Epidermal melanocyte (primary cell): ENCODE measurements around the gene ALK.

ENCODE experiments used
- DNase-seq: peaks from one replicate; pipeline ENCODE4 v3.0.0; 2011; ENCODE audit warnings: low spot score; ENCODE audit not compliant: insufficient read length

Gene ALK

DNA sequence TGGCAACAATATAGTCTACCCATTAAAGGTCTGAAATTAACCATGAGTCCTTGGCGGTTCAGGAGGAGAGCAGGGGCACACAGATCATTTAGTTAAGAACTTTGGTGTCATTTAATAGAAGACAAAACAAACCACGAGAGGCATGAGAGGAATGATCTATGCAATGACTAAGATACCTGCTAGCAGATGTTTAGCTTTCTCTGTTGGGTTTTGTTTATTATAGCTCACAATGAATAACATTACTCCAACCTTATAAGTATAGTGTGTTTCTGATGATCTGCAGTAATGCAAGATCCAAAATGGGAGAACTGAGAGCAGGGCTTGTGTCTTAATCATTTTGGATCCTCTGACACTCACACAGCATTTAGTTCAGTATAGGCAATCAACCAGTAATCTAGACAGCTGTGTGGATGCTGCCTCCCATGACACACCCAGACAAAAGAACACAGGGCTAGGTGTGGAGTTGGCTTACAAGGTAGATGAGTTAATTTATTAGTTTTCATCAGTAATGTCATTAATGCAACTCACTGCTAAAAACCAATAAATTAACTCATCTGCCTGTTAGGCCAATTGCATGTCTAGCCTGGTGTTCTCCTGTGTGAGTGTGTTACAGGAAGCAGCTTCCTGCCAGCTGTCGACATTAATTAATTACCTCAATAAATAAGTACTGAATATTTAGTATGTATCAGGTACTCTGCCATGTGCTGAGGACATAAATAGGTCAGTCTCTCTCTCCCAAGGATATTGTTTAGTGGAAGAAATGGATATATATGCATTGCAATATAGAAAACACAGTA, 713.8 kb downstream of the ALK start:
- DNase-seq = no peak

DNA sequence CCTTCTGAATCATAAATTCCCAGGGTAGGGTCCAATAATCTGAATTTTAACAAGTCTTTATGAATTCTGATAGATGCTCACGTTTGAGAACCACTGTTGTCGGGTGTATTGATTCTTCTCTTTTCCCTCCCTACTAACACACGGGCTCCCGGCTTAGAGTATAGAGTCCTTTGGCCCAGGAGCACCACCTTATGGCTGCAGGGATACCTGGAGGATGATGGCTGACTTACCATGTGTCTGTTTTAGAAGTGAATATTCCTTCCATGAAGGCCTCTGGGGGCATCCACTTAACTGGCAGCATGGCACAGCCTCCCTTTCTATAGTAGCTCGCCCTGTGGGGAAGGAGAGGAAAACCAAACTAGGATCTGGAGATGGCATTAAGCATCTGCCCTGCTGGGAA, 714.4 kb downstream of the ALK start:
- no peak for DNase-seq

DNA sequence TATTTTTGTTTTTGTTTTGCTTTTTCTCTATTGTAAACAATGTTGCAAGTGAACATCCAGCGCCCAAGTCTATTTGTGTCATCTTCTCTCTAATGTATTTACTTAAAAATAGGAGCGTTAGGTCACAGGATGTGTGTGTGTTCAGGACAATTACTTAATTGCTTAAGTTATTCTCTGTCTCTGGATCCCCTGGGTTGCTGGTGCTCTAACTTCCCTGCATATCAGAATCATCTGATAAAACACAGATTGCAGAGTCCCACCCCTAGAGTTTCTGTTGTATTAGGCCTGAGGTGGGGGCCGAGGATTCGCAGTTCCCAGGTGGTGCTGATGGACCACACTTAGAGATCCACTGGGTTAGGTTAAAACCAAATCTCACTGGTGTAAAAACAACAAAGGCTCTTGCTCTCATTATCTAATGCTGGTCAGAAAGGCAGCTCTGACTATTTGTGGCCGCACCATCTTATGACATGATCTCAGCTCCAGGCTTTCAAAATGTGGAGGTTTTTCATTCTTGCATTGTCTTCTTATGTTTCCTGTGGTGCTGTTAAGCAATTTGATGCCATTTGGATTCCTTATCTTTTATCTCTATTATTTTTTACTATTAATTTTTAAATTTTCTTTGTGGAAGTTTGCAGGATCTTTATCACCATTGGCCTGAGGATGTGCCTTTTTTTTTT, 718.4 kb downstream of the ALK start:
- no peak for DNase-seq

DNA sequence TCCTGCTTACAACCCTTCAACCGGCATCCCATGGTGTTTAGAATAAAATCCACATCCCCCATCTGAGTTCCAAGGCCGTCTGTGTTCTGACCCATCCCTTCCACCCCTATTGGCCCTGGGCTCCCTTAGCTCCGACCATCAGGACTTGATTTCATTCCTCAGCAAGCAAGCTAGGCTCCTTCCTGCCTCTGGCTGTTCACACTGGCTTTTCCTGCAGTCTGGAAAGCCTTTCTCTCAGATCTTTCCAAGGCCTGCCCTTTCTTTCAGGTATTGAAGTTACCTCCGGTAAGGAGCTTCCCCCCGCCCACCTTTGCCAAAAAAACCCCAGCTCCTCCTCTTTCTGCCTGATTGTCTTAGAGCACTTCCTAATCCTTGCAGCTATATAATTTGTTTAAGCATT, 719.4 kb downstream of the ALK start:
- DNase-seq = no peak

DNA sequence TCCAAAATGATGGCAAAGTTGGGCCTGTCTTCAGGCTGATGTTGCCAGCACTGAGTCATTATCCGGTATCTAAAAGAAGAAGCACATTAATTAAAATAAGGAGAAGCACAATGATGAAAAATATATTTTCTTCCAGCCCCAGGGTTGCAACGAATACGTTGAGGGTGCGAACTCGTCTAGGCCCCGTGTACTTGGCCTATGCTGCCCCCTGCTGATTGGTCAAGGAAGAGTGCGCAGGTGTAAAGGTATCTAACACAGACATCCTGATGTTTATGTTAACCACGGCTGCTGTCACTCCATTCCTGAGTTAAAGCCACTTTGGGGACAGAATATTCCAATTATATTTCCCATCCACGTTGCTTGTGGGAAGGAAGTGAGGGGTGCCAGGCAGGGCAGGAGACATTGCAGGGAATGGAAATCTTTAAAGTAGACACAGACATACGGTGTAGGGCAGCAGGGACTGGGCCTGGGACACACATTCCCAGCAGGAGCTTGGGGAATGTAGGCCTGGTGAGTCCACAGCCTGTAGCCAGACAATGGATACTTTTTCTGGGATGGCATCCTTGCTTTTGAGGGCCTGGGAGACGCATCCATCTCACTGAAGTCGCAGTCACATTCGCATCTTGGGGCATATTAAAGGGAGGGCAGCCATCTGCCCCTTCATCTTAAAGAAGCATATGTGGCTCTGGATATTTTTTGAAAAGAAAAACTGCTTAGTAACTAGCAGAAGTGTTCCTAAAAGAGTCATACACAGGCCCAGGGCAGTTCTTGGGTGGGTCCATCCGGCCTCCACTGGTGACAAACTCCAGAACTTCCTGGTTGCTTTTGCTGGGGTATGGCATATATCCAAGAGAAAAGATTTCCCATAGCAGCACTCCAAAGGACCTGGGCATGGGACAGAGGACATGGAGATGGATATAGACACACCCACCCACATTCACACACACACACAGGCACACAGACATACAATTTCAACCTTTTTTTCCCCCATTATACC, 724.3 kb downstream of the ALK start:
- DNase-seq = no peak

DNA sequence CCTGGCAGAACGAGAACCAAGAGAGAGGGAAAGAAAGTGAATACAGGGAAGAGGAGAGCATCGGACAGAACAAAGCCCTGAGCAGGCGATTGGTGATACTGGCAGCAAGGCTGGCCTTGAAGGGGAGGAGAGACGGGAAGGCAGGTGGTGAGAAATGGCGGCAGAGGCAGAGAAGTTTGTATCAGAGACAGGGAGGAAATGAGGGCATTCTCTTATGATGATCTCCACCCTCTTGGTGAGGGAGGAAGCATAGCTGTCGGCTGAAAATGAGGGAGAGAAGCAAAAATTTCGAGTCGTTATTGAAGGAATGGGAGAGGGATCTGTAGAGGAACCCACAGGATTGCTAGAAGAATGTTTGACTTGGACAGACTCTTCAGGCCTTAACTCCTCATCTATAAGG, 725.6 kb downstream of the ALK start:
- no peak for DNase-seq

DNA sequence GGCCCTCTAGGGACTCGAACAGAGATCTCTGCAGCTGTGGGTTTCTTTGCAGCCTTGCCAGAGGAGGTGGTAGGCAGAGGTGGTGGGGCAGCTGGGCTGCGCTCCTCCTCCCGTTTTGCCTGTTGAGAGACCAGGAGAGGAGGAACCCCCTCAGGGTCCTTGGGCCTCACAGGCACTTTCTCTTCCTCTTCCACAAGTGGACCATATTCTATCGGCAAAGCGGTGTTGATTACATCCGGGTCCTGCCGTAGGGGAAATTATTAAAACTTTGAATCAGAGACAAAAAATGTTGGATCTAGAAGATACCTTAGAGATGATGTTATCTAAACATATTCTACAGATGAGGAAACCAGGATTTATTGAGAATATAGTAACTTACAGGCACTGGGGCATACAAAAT, 727.7 kb downstream of the ALK start:
- no peak for DNase-seq

DNA sequence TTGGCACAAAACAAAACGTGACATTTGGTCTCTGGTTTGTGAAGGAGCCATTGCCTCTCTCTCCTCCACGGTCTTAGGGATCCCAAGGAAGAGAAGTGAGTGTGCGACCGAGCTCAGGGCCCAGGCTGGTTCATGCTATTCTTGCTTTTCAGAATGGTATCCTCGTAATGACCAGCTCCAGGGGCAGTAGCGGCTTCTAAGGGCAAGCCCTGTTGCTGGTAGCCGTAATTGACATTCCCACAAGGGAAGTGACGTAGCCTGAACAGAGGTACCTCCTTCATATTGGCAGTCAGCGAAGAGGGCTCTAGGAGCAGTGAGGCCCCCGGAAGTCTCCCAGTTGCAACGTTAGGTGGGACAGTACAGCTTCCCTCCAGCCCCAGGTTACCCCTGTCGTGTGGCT, 728.3 kb downstream of the ALK start:
- no peak for DNase-seq

DNA sequence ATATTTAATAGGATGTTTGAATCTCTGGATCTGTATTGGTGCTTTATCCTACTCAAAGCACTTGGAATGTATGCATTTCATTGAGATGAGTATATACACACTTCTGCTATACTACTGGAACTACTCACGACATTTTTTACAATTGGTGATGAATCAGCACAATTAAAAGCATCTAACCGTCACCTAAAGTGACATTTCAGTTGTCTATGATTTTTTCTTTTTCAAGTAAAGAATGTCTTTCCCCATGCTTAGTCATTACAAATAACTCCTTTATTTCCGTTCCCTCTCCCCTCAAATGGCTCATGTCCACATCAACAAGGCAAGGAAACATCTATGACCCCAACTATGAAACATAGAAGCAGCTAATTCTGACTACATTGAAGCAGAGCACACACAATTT, 728.9 kb downstream of the ALK start:
- no peak for DNase-seq

DNA sequence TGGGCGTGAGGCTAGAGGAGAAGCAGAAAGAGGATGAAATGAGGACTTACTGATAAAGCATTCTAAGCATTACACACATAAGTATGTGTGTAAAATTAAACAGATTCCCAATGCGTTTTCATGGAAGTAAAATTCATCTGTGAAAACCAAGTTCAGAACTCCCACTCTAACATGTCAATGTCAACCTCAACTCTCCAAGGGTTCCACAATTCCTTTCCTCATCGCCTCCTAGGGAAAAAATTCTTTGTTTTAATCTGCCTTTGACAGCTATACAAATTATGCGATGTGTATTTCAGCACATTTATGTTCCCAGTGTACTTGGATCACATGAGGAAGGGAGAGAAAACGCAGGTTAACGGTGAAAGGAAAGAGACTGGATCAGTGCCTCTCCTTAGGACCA, 729.6 kb downstream of the ALK start:
- no peak for DNase-seq

DNA sequence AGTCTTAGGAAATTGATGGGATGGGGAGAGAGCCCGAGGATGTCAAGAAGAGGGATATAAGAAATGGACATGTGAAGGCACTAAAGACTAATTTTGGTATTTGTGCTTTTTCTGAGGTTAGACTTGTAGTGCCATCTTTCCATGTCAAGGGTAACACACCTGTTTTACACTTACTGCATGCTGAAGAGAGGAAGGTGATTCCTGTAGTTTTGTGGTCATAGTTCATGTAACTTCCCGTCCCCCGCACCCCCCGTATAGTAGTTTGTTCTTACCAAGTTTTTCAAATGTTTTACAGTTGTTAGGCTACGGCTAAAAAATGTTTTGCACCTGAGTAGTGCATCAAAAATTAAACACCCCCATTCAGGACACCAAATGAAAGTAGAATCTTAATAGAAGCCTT, 732.3 kb downstream of the ALK start:
- no peak for DNase-seq

DNA sequence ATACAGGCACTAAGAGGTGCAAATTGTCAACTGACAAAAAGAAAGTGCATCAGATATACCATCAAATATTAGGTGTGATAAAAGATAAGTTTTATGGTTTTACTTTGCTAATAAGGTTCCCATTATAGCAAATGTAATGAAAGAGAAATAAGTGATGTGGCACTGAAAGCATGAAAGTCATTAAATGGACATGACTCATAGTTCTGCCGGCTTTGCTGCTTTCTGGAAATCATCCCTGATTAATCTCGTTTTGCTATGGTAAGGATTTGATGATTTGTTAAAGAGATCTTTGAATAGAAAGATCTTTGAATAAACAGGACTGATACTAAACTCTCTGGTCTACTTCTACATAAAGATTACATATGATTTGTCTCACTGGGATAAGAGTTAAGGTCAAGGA, 733.5 kb downstream of the ALK start:
- no peak for DNase-seq

DNA sequence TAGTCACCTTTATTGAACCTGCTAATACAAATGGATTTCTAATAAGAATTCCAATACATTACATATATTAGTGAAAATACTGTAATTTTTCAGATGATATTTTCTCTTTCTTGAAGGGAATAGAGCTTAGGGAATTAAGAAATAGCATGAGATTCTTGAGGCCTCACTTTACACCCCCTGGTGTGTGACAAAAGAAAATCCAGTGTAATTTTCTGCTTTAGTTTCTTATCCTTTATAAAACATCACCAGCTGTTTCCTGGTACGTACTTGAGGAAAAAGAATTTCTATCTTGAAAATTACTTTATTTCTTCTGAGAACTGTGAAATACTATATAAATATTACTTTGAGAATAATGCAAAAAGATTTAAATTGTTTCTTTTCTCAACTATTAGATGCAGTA, 734.6 kb downstream of the ALK start:
- DNase-seq = no peak

DNA sequence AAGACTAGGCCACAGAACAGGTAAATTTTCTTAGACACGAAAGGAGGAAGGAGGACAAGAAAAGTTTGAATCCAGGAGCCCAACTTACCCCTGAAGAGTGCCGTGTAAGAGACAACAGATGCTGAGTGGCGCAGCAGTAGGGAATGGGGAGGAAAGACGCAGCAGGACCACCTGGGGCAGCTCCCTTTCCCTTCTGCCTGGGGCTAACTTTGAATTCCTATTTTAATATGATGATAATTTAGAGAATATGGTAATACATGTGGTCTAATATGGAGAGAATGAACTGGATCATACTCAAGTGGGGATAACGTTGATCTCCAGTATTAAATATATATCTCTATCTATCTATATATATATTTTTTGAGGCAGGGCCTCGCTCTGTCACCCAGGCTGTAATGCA, 736.9 kb downstream of the ALK start:
- DNase-seq = no peak

DNA sequence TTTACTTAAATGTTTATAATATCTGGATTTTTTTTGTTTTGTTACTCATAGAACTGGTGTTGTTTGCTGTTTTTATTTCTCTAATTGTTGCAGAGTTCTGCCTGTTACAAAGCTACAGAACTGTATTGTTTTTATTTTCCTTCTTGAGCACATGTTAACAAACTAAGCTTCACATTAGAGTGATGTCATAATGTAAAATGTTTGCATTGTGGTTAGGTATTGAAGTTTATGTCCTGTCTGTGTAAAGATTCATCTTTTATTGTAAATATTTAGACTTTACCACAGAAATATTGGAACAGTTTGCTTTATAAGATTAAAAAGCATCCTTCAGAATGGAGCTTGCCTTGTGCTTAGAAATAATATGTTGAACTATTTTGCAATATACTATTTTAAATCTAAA, 738.5 kb downstream of the ALK start:
- DNase-seq = no peak

DNA sequence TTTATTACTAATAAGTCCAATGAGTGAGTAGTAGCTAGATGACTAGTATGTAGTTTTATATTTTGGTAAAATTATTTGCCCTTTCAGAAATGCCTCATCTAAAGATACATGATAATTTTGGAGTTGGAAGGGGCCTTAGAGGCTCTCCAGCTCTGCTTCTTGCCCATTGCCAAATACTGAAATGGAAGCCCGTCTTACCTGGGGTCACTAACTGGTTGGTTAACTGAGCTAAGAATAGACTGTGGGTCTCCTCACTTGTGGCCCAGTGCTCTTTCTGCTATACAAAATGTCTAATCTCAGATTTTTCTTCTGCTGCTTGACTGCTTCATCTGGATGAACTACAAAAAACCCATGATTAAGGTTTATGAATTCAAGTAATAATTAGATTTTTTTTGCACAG, 739.1 kb downstream of the ALK start:
- DNase-seq = no peak

DNA sequence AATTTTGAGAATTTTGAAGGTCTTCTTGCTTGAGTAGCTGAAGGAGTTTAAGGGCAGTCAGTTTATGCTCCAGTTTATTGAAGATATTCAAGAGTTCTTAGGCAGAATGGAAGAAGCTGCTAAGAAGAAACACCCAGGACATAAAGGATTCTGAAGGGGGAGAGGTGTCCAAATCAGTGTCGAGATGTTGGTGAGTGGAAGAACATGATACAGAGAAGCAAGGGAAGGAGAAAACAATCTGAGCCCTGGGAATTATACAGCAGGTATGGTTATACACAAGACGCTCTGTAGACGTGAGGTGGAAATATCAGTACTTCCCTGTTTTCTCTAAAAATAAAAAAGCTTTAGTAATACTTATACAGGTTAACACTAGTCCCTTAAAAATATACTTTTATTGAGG, 746.0 kb downstream of the ALK start:
- DNase-seq = no peak

DNA sequence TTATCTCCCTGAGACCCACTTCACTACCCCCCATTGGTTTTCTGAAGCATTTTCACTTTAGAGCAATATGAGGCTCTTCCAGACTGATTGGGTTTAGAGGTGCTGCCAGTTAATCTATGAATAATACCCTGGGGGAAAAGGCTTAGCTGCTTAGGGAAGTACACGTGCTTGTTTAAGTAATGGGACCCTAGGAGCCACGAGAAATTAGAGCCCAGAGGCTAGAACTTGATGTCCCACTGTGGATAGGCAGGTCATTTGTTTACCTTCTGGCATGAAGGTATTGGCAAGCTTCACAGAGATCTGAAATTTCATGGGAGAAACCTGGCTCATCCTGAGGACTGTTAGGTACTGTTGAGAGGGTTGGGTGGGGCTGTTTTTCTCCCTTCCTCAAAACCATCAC, 746.4 kb downstream of the ALK start:
- no peak for DNase-seq

DNA sequence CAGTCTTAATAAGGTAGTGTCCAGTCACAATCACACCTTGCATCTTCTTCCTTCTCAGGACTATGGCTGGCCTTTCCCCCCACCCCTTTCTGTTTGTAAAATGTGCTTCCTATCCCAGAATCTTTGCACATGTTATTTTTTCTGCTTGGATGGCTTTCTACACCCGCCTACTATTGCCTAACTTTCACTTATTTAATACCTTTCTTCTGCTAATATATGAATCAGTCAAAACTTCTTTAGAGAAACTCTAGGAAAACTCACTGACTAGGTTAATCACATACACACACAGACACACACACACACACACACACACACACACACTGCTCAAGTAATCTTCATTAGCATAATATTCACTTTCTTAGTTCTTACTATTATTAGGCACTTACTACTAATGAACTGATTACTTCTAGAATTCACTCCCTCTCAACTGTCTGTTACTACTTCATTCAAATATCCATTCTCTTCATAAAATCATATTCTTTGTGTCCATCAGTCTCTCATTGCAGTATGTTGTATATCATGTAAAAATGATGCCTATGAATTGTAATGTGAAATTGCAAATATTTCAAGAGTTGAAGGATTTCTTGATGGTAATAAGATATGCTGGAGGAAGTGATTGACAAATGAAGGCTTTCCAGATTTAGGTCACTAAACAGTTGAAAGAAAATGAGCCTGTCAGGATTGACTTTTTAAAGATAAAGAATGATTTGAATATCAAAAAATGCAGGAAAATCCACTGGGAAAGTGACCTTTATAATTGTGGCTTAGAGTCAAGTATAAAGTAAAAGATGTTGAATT, 754.9 kb downstream of the ALK start:
- no peak for DNase-seq

DNA sequence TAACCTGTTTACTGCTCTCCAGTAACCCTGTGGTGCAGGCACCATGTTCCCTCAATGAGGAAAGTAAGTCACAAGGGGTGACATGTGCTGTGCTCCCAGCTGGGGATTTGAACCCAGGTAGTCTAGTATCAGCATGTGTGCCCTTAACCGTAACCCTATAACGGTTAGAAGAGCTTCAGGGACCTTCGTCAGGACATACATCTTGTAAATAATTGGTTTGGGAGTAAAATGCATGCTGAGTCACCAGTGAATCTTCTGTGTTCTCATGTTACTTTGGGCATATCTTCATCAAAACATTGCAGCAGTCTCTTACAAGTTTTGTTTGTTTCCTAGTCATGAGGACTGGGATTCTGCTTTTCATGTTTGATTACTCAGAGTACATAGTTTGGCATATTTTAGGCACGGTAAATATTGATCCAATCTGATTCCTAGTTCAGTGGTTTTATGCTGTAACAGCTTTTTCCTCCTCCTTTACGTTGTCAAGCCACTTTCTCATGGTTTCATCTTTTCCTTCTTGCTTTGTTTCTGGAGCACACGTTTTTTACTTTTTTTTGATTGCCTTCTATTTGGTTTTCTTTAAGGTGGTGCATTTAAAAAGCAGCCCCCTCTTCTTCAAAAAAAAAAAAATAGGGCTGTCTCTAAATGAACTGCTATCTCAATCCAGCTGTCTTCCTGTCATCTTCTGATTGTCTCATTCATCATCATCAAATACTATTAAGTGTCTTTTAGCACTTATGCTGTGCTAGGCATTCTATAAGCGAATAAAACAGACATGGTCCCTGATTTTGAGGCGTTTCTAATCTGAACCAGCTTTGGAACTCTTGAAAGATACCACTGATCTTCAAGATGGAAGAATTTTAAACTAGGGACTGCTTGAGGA, 755.8 kb downstream of the ALK start:
- DNase-seq = no peak
